GM12873 (cell line): ENCODE measurements around the gene RBM6.

Experiments used
- CTCF ChIP-seq: IDR thresholded peaks from 2 replicates; pipeline ENCODE4 v1.5.1; 2012; ENCODE audit warnings: low read depth, mild to moderate bottlenecking, moderate library complexity, low read length, control low read depth; ENCODE audit not compliant: insufficient read depth; ENCODE audit errors: missing control alignments

RBM6 gene

GRCh38 chr3:50122661-50123391, 182.9 kb downstream of the RBM6 start:
- no peak for TF ChIP-seq CTCF

- no peak for TF ChIP-seq CTCF
Observed at GRCh38 chr3:50123394-50124051, 183.6 kb downstream of the RBM6 start.

GRCh38 chr3:50124052-50124799, 184.3 kb downstream of the RBM6 start:
- no peak for TF ChIP-seq CTCF

- TF ChIP-seq CTCF, result no peak
Observed at GRCh38 chr3:50124800-50125178, 184.8 kb downstream of the RBM6 start.

GRCh38 chr3:50125541-50126286, 185.8 kb downstream of the RBM6 start:
- TF ChIP-seq CTCF, result no peak

- TF ChIP-seq CTCF, result no peak
Observed at GRCh38 chr3:50126287-50127211, 186.6 kb downstream of the RBM6 start.
